IPS DF 6.9 (cell line): ENCODE data around the gene MIP.
A peak's percentile ranks its signal among the peaks of the same experiment; 100 is the strongest.

ENCODE experiments used
- DNase-seq: peaks from one replicate; pipeline ENCODE4 v3.0.0-alpha.2; 2013; ENCODE audit warnings: low read depth, low spot score
- H3K27ac ChIP-seq: one replicate; pipeline ENCODE4 v1.5.1; 2013; ENCODE audit warnings: low read length, control low read depth
- H3K27me3 ChIP-seq: 2 replicates; pipeline ENCODE4 v1.6.1; 2013; ENCODE audit warnings: mild to moderate bottlenecking, low read length; ENCODE audit not compliant: control insufficient read depth, insufficient read depth
- H3K36me3 ChIP-seq: 2 replicates; pipeline ENCODE4 v1.6.1; 2013; ENCODE audit warnings: low read length; ENCODE audit not compliant: control insufficient read depth, insufficient read depth
- H3K4me1 ChIP-seq: 2 replicates; pipeline ENCODE4 v1.6.1; 2013; ENCODE audit warnings: low read length; ENCODE audit not compliant: control insufficient read depth, insufficient read depth
- H3K4me3 ChIP-seq: 2 replicates; pipeline ENCODE4 v1.5.1; 2013; ENCODE audit warnings: mild to moderate bottlenecking, low read length
- H3K9me3 ChIP-seq: 2 replicates; pipeline ENCODE4 v1.6.1; 2013; ENCODE audit warnings: low read length, inconsistent platforms; ENCODE audit not compliant: control insufficient read depth, insufficient read depth
- WGBS: extraction: QIAGEN DNeasy Blood & Tissue Kit; methylation state at CpG from one replicate; pipeline ENCODE4 v1.1.7; 2013; ENCODE audit warnings: mixed read lengths, missing lambda C conversion rate; ENCODE audit not compliant: insufficient read length, insufficient coverage; 5-methylcytosine and 5-hydroxymethylcytosine counted together

Gene MIP

DNA sequence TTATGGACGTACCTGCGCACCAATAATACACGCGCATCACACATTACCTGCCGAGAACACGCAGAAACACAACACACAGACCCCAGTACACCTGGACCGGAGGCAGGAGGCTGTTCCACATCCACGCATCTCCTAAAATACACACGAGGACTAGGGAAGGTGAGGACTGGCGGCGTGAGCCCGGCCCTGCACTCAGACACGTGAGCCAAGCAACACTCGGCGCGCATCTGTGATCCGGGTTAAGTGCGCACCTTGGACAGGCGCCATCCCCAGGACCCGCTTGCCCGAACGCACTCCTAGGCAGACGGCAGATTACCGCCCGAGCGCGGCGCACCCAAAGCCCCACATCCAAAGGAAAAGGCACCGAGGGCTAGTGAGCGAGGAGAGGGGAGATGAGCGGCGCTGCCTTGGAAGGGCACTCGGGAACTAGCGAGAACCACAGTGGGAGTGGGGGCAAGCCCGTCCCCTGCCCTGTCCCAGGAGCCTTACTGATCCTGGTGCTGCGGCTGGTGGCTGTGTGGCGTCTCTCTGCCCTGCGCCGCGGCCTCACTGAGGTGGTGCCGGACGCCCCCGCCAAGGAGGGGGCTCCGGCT is 33.1 kb upstream of the MIP start:
- no peaks in the 10 kb centered on the region for H3K9me3 ChIP-seq
- no peak overlapping the region for H3K27ac ChIP-seq
- H3K36me3 ChIP-seq = no peaks in the 10 kb centered on the region
- H3K4me1 ChIP-seq = no peaks in the 10 kb centered on the region
- H3K27me3 ChIP-seq = peaks cover 6% of the 10 kb centered on the region; the same call in 1 of the 2 replicates
- H3K4me3 ChIP-seq = peak overlapping the region; percentile 59; the same call in 1 of the 2 replicates
- no CpG with 5 or more reads among the region's 44 CpGs for WGBS
- no peak for DNase-seq

GRCh38 chr12:56486694-56487093 is 32.2 kb upstream of the MIP start:
- DNase-seq = no peak
- H3K27me3 ChIP-seq = peaks cover 6% of the 10 kb centered on the region; the same call in 1 of the 2 replicates

DNA sequence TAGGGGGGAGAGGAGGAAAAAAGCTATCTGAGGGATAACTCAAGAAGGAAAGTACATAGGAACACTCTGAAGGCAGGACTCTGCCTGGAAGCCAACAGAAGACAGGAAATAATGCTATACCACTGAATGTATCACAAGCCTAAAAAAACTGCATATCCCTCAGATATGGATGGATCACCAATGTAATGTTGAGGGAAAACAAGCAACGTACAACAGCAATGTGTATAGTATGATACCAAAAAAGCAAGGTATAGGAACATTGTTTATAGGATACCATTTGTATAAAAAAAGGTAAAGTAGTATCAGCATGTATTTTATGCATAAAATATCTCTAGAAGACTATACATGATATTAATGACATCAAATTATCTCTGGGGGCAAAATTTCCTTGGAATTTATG is 30.1 kb upstream of the MIP start:
- Histone ChIP-seq H3K36me3 (no peaks in the 10 kb centered on the region), H3K27ac (no peak overlapping the region), H3K4me1 (no peaks in the 10 kb centered on the region), H3K9me3 (no peaks in the 10 kb centered on the region), H3K27me3 (peaks cover 6% of the 10 kb centered on the region; the same call in 1 of the 2 replicates), H3K4me3 (no peak overlapping the region)
- WGBS = no CpG with 5 or more reads among the region's 1 CpG
- DNase-seq = no peak

More at GRCh38 chr12:56486694-56487093, 32.2 kb upstream of the MIP start:
- H3K36me3 ChIP-seq = no peaks in the 10 kb centered on the region
- WGBS = no CpG with 5 or more reads among the region's 12 CpGs
- H3K9me3 ChIP-seq = no peaks in the 10 kb centered on the region
- no peak overlapping the region for H3K4me3 ChIP-seq
- H3K4me1 ChIP-seq = no peaks in the 10 kb centered on the region
- H3K27ac ChIP-seq = no peak overlapping the region

GRCh38 chr12:56479625-56480024 is 25.2 kb upstream of the MIP start:
- H3K27me3 ChIP-seq = no peaks in the 10 kb centered on the region
- H3K9me3 ChIP-seq = no peaks in the 10 kb centered on the region
- no peak overlapping the region for H3K4me3 ChIP-seq
- no peak for DNase-seq
- H3K36me3 ChIP-seq = no peaks in the 10 kb centered on the region
- no peak overlapping the region for H3K27ac ChIP-seq
- WGBS = no CpG with 5 or more reads among the region's 7 CpGs
- H3K4me1 ChIP-seq = 0 out of 2 replicates have a peak, but pooled peaks cover 2% of the 10 kb centered on the region

DNA sequence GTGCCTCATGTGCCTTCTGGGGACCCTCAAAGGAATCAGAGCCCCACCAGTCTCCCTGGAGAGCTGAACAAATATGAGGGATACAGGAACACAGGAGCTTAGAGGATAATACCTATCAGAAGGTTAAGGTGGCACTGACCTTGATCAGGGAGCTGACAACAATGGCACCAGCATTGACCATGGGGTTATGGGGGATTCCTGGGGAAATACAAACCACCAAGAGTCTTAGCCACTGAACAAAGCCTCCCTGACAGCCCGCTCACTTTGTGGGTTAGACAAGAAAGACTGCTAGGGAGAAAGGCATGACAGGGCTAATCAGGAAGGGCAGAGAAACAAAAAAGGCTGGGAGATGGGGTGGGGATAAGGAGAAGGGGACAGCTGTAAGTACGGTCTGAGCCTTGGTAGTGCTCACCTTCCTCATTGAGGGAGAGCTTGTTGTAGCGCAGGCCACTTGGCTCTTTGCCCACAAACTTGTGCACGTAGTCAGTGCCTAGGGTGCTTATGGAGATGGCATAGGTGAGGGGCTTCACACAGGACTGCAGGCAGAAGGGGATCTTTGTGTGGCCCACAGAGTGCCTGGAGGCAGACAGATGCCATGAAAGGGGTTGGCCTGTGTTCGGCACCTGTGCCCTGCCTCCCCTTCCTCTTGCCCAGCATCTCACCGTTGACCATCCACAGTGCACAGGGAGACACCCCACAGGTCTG is 23.2 kb upstream of the MIP start:
- WGBS = no CpG with 5 or more reads among the region's 6 CpGs
- H3K4me1 ChIP-seq = 0 out of 2 replicates have a peak, but pooled peaks cover 2% of the 10 kb centered on the region
- H3K4me3 ChIP-seq = no peak overlapping the region
- no peak overlapping the region for H3K27ac ChIP-seq
- no peaks in the 10 kb centered on the region for H3K36me3 ChIP-seq
- no peaks in the 10 kb centered on the region for H3K27me3 ChIP-seq
- no peaks in the 10 kb centered on the region for H3K9me3 ChIP-seq
- DNase-seq = no peak

DNA sequence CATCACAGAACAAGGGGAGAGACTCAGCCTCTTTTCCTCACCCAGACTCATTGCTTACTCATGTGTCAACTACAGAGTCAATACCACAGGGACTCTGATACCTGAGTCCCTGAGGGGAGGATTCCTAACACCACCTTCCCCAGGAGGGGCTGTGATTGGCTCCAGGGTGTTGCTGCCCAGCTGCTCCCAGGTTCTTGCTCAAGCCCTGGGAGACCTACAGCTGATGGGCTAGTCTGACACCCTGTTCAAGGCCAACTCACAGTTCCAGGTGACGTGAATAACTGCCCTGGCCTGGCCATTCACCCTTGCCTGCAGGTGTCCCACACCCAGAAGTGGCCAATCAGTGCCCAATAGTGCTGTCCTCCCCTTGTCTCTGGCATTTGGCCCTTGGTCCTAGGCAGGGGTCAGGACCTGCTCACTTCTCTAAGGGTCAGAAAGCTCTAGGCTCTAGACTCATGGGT is 22.5 kb upstream of the MIP start:
- H3K27ac ChIP-seq = no peak overlapping the region
- no peak for DNase-seq
- no peaks in the 10 kb centered on the region for H3K27me3 ChIP-seq
- no peaks in the 10 kb centered on the region for H3K36me3 ChIP-seq
- WGBS = no CpG with 5 or more reads among the region's 1 CpG
- H3K4me3 ChIP-seq = no peak overlapping the region
- H3K9me3 ChIP-seq = no peaks in the 10 kb centered on the region
- 0 out of 2 replicates have a peak, but pooled peaks cover 2% of the 10 kb centered on the region for H3K4me1 ChIP-seq

DNA sequence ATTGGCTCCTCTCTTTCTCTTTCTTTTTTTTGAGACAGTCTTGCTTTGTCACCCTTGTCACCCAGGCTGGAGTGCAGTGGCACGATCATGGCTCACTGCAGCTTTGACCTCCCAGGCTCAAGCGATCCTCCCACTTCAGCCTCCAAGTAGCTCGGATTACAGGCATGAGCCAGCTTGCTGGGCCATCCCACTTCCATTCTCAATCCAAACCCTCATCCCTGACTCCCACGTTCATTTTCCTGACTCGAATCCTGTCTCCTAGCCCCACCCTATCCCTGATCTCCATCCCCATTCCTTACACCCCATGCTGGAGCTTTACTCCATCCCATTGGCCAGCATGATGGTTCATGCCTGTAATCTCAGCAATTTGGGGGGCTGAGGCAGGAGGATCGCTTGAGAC is 21.7 kb upstream of the MIP start:
- no peak overlapping the region for H3K27ac ChIP-seq

DNA sequence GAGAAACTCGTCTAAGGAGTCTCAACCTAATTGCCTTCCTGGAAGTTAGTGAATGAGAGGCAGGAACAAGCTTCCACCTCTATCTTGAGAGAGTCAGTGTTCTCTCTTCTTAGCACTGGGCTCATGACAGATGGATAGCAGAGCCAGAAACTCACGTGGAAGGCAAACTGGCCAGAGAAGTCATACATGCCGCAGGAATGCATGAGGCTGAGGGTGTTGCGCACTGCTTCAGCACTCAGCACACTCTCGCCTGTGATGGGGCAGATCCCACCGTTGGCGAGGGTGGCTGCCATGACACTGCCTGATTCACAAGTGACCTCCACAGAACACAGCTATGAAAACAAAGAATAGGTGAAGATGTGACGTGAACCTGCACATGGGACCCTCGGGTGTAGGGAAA is 19.9 kb upstream of the MIP start:
- no peak overlapping the region for H3K4me3 ChIP-seq
- no peak for DNase-seq
- peaks cover 3% of the 10 kb centered on the region; the same call in 1 of the 2 replicates for H3K36me3 ChIP-seq
- 0 out of 2 replicates have a peak, but pooled peaks cover 2% of the 10 kb centered on the region for H3K4me1 ChIP-seq
- no peak overlapping the region for H3K27ac ChIP-seq
- no peaks in the 10 kb centered on the region for H3K9me3 ChIP-seq
- WGBS = no CpG with 5 or more reads among the region's 9 CpGs
- no peaks in the 10 kb centered on the region for H3K27me3 ChIP-seq

More for the DNA sequence above, 21.7 kb upstream of the MIP start:
- Histone ChIP-seq H3K4me3 (no peak overlapping the region), H3K36me3 (peaks cover 3% of the 10 kb centered on the region; the same call in 1 of the 2 replicates), H3K9me3 (no peaks in the 10 kb centered on the region), H3K27me3 (no peaks in the 10 kb centered on the region), H3K4me1 (0 out of 2 replicates have a peak, but pooled peaks cover 2% of the 10 kb centered on the region)
- WGBS = no CpG with 5 or more reads among the region's 6 CpGs
- no peak for DNase-seq

DNA sequence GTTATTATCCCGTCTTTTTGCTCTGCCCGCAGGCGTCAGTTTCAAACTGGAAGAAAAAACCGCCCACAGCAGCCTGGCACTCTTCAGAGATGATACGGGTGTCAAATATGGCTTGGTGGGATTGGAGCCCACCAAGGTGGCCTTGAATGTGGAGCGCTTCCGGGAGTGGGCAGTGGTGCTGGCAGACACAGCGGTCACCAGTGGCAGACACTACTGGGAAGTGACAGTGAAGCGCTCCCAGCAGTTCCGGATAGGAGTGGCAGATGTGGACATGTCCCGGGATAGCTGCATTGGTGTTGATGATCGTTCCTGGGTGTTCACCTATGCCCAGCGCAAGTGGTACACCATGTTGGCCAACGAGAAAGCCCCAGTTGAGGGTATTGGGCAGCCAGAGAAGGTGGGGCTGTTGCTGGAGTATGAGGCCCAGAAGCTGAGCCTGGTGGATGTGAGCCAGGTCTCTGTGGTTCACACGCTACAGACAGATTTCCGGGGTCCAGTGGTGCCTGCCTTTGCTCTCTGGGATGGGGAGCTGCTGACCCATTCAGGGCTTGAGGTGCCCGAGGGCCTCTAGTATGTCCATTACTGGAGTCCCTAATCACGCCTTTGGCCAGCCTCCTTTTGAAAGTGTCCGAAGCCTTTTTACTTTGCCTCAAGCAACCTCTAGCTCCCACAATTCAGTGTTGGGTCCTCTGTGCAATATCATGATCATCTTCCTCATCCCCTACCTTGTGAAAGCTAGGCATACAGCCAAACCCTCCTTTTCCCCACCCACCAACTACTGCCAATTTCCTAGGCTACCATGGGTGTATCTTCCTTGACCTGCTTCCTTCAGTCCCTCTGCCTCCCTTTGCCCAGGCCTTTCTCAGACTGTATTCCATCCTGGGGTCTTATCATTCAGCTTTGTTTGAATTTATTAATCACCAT is 14.8 kb upstream of the MIP start:
- H3K36me3 ChIP-seq = peaks cover 3% of the 10 kb centered on the region; the same call in 1 of the 2 replicates
- H3K27me3 ChIP-seq = no peaks in the 10 kb centered on the region
- peaks cover 5% of the 10 kb centered on the region for H3K4me1 ChIP-seq
- no peak overlapping the region for H3K27ac ChIP-seq
- H3K9me3 ChIP-seq = no peaks in the 10 kb centered on the region
- no CpG with 5 or more reads among the region's 19 CpGs for WGBS
- DNase-seq = no peak
- H3K4me3 ChIP-seq = peak overlapping the region; percentile 88
